ENCODE data around the gene GUCA2A. TPM values are rescaled to one million over a fixed set of nuclear protein-coding genes. Genes with fewer than 3 reads are reported as not detected.

GUCA2A gene
- polyA plus RNA-seq, 1 experiment: not detected

DNA sequence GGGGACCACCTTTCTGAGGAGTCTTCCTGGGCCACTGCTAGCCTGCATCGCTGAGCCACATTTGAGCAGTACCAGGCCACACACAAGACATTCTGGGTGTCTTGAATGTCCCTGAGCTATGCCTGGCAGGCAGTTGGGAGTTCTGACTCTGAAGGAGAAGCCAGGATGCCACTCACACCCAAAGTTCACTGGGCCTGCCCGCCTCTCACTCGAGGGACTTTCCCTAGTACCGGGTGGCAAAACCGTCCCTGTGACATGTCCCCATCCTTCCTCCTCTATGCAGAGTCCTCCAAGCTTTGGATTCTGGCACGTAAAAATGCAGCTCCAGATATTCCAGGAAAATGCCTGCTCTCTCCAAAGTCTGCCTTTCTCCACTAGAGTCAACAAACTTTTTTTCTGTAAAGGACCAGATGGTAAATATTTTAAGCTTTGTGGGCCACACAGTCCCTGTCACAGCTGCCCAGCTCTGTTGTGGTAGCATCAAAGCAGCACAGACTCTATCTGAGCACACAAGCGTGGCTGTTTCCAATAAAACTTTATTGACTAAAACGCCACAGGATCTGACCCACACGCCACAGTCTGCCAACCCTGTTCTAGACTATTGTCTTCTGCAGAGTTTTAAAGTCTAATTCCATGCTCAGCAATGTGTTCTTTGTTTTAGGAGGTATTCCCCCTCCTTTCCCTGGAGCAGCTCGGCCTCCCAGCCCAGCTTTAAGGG, 30.6 kb downstream of the GUCA2A start:
- ChIA-PET CTCF (interaction anchor here (0.7 kb wide), 1 partner anchor 40 kb away, joined by 3 read pairs; no protein-coding TSS in a partner anchor), POLR2A (no interaction called here)
- H3K27me3 ChIP-seq (ENCODE audit: control insufficient read depth, insufficient read depth, low read length): peaks cover 5% of the 10 kb centered on the region
- H3K4me3 ChIP-seq (ENCODE audit: low read depth, low read length): no peak overlapping the region
- TF ChIP-seq, protein P1, sequence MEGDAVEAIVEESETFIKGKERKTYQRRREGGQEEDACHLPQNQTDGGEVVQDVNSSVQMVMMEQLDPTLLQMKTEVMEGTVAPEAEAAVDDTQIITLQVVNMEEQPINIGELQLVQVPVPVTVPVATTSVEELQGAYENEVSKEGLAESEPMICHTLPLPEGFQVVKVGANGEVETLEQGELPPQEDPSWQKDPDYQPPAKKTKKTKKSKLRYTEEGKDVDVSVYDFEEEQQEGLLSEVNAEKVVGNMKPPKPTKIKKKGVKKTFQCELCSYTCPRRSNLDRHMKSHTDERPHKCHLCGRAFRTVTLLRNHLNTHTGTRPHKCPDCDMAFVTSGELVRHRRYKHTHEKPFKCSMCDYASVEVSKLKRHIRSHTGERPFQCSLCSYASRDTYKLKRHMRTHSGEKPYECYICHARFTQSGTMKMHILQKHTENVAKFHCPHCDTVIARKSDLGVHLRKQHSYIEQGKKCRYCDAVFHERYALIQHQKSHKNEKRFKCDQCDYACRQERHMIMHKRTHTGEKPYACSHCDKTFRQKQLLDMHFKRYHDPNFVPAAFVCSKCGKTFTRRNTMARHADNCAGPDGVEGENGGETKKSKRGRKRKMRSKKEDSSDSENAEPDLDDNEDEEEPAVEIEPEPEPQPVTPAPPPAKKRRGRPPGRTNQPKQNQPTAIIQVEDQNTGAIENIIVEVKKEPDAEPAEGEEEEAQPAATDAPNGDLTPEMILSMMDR (IDR thresholded peaks at IDR 0.05; ENCODE audit: insufficient read depth, low read depth, low read length): no peak
- H3K36me3 ChIP-seq (ENCODE audit: control insufficient read depth, insufficient read depth, low read length): no peaks in the 10 kb centered on the region
- no peak for DNase-seq (ENCODE audit: low read depth)

DNA sequence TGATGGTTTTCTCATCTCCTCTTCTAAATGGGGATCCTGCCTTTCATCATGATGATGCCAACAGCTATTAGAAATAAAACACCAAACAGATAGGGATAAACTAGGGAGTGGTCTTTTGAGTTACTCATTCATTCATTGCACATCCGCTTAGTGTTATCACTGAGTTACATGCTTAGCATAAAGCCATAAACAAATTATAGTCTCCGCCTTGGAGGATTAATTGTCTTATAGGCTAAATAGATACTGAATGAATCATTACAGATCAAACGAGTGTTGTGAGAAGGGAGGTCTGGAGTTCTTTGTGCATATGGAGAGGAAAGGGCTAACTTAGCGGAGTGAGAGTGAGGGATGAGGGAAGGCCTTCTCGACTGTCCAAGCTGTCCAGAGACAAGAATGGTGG, 31.2 kb downstream of the GUCA2A start:
- Histone ChIP-seq H3K36me3 (ENCODE audit: control insufficient read depth, insufficient read depth, low read length) (no peaks in the 10 kb centered on the region), H3K27me3 (ENCODE audit: control insufficient read depth, insufficient read depth, low read length) (peaks cover 8% of the 10 kb centered on the region), H3K4me3 (ENCODE audit: low read depth, low read length) (no peak overlapping the region)
- TF ChIP-seq, protein P1 (IDR thresholded peaks at IDR 0.05; ENCODE audit: insufficient read depth, low read depth, low read length): no peak
- CTCF ChIA-PET: interaction anchor here (0.7 kb wide), 2 partner anchors 41 to 560 kb away, joined by 3 read pairs; no protein-coding TSS in a partner anchor
- POLR2A ChIA-PET: no interaction called here
- DNase-seq (ENCODE audit: low read depth): no peak

DNA sequence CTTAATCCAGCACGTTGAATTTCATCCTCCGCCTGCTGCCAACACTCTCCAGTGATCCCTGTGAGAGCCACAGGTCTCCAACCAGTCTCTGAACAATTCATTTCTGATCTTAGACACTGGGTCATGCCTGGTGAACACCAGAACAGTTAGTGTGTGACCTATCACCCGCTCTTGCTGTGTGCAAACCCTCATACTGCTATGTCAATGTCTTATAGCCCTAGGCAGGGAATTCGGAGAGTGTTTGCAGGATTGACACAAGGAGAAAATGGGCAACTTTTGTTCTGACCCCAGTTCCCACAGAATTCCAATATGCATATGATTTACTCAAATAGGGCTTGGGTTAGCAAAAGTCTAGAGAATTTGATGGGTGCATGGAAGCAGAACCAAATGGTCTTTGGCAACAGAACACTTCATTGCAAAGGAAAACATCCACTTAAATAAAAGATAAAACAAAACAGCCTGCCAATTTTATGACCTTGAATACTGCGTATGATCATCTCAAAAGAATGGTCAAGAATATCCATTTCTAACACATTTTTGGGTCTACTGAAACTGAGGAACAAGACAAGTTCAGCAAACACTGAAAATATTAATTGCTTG, 34.4 kb downstream of the GUCA2A start:
- no peak overlapping the region for H3K4me3 ChIP-seq (ENCODE audit: low read depth, low read length)
- H3K27me3 ChIP-seq (ENCODE audit: control insufficient read depth, insufficient read depth, low read length): peaks cover 3% of the 10 kb centered on the region; the same call in 1 of the 2 replicates
- POLR2A ChIA-PET: no interaction called here
- CTCF ChIA-PET: no interaction called here
- no peaks in the 10 kb centered on the region for H3K36me3 ChIP-seq (ENCODE audit: control insufficient read depth, insufficient read depth, low read length)
- TF ChIP-seq, protein P1 (IDR thresholded peaks at IDR 0.05; ENCODE audit: insufficient read depth, low read depth, low read length): no peak
- no peak for DNase-seq (ENCODE audit: low read depth)

DNA sequence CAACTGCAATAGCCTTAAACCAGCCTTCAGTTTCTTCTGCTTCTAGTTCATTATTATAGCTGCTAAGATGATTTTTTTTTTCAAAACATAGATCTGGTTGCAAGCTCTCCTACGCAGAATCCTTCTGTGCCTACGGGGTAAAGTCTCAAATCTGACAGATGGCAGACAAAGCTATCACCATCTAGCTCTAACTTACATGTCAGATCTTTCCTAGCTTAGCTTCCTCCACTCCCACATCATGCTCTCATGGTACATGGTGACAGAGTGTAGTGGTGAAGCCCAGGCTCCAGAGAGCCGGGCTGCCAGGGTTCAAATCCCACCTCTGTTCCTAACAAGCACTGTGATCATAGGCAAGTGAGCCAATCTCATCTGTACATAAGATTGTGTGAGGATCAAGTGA, 35.6 kb downstream of the GUCA2A start:
- TF ChIP-seq, protein P1 (IDR thresholded peaks at IDR 0.05; ENCODE audit: insufficient read depth, low read depth, low read length): no peak
- no peak for DNase-seq (ENCODE audit: low read depth)
- ChIA-PET CTCF (no interaction called here), POLR2A (no interaction called here)
- no peaks in the 10 kb centered on the region for H3K36me3 ChIP-seq (ENCODE audit: control insufficient read depth, insufficient read depth, low read length)
- no peak overlapping the region for H3K4me3 ChIP-seq (ENCODE audit: low read depth, low read length)
- H3K27me3 ChIP-seq (ENCODE audit: control insufficient read depth, insufficient read depth, low read length): peaks cover 3% of the 10 kb centered on the region; the same call in 1 of the 2 replicates

DNA sequence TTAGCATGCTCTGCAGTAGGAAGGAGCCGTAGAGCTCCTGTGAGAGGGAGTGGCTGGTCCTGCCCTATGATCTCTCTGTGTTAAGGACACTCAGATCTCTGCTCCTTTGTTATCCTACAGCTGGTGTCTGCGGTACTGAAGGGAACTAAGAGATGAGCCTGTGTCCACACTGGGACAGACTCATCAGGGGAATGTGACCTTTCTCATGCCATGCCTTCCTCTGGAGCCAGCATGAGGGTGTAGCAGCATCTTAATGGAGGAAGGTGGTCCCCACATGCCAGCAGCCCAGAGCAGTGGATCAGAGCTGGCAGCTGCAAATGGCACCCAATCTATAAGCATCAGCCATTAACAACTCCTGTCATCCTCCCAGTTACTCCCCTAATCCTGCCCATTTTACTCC, 36.0 kb downstream of the GUCA2A start:
- peaks cover 3% of the 10 kb centered on the region; the same call in 1 of the 2 replicates for H3K27me3 ChIP-seq (ENCODE audit: control insufficient read depth, insufficient read depth, low read length)
- no peak overlapping the region for H3K4me3 ChIP-seq (ENCODE audit: low read depth, low read length)
- POLR2A ChIA-PET: no interaction called here
- TF ChIP-seq, protein P1 (IDR thresholded peaks at IDR 0.05; ENCODE audit: insufficient read depth, low read depth, low read length): no peak
- CTCF ChIA-PET: no interaction called here
- no peak for DNase-seq (ENCODE audit: low read depth)
- no peaks in the 10 kb centered on the region for H3K36me3 ChIP-seq (ENCODE audit: control insufficient read depth, insufficient read depth, low read length)
